Measurements from ENCODE around the gene P2RX7.

The P2RX7 gene

DNA sequence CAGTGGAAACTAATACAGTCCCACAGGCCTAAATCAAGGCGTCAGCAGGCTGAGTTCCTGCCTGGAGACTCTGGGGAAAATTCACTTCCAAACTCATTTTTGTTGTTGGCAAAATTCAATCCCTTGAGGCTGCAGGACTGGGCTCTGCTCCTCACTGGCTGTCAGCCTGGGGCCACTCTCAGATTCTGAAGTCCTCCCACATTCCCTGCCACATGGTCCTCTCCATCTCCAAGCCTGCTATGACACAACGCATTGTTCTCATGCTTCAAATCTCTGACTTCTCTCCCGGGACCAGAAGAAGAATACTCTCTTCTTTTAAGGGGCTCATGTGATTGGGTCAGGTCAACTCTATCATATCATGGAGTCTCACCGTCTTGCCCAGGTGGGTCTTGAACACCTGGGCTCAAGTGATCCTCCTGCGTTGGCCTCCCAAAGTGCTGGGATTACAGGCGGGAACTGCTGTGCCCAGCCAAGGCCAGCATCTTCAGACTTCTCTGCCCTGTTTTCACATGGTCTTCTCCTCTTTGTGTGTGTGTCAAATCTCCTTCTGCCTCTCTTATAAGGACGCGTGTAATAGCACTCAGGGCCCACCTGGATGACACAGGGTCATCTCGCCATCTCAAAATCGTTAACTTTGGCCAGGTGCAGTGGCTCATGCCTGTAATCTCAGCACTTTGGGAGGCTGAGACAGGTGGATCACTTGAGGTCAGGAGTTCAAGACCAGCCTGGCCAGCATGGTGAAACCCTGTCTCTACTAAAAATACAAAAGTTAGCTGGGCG lies 9.7 kb downstream of the P2RX7 start:
- TF ChIP-seq CEBPB (IDR thresholded peaks at IDR 0.05) (no peak), TAF1 (IDR thresholded peaks at IDR 0.05; ENCODE audit: low read depth) (no peak), REST (IDR thresholded peaks at IDR 0.05; ENCODE audit: low read depth) (no peak), TEAD4 (IDR thresholded peaks at IDR 0.05) (no peak), NFIC (IDR thresholded peaks at IDR 0.05) (no peak), FOXM1 (IDR thresholded peaks at IDR 0.05; ENCODE audit: borderline replicate concordance, low read depth) (no peak), ZBTB7A (IDR thresholded peaks at IDR 0.05; ENCODE audit: low read depth) (no peak)

DNA sequence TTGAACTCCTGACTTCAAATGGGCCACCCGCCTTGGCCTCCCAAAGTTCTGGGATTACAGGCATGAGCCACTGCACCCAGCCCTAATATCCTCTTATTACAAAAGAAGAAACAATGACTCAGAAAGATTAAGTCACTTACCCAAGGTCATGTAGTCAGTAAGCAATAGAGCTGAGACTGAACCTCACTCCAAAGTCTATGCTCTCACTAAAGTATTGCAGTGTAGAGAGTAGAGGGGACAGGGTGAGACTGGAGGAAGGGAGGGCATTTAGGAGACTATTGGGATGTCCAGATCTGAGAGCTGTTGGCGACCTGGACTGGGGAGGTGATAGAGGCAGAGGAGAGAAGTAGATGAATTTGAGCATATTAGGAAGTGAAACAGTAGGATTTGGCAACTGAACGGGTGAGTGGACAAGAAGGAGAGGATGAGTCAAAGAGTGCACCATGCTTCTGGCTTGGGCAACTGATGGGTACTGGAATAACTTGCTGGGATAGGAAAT lies 11.8 kb downstream of the P2RX7 start:
- TF ChIP-seq EGR1 (IDR thresholded peaks at IDR 0.05): no peak
- no peak for TF ChIP-seq YY1 (IDR thresholded peaks at IDR 0.05; ENCODE audit: low read depth)
- TF ChIP-seq, protein P1, sequence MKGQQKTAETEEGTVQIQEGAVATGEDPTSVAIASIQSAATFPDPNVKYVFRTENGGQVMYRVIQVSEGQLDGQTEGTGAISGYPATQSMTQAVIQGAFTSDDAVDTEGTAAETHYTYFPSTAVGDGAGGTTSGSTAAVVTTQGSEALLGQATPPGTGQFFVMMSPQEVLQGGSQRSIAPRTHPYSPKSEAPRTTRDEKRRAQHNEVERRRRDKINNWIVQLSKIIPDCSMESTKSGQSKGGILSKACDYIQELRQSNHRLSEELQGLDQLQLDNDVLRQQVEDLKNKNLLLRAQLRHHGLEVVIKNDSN (IDR thresholded peaks at IDR 0.05): no peak
- TF ChIP-seq REST (IDR thresholded peaks at IDR 0.05; ENCODE audit: low read depth): no peak
- no peak for TF ChIP-seq NFIC (IDR thresholded peaks at IDR 0.05)
- TF ChIP-seq TCF12 (IDR thresholded peaks at IDR 0.05; ENCODE audit: low read depth): no peak
- no peak for TF ChIP-seq FOXM1 (IDR thresholded peaks at IDR 0.05; ENCODE audit: borderline replicate concordance, low read depth)
- TF ChIP-seq TEAD4 (IDR thresholded peaks at IDR 0.05): no peak
- TF ChIP-seq ZBTB7A (IDR thresholded peaks at IDR 0.05; ENCODE audit: low read depth): no peak
- no peak for TF ChIP-seq TAF1 (IDR thresholded peaks at IDR 0.05; ENCODE audit: low read depth)
- TF ChIP-seq MAX (IDR thresholded peaks at IDR 0.05): no peak
- no peak for TF ChIP-seq RAD21 (IDR thresholded peaks at IDR 0.05; ENCODE audit: low read depth)
- no peak for TF ChIP-seq EP300 (IDR thresholded peaks at IDR 0.05; ENCODE audit: borderline replicate concordance)
- TF ChIP-seq CREB1 (IDR thresholded peaks at IDR 0.05; ENCODE audit: low read depth): no peak
- no peak for TF ChIP-seq CEBPB (IDR thresholded peaks at IDR 0.05)

DNA sequence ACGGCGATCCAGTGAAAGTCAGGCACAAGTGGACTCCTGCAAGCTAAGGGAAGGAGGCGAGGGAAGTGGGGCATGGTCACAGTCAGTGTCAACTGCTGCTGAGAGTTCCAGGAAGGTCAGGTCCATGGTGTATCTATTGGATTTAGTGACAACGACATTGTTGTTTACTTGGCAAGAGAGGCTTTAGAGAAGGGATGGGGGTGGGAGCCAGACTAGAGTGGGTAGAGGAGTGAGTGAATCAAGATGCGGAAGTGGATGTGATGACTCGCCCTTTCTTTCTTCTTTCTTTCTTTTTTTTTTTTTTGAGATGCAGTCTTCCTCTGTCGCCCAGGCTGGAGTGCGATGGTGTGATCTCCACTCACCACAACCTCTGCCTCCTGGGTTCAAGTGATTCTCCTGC lies 12.5 kb downstream of the P2RX7 start:
- TF ChIP-seq ZBTB7A (IDR thresholded peaks at IDR 0.05; ENCODE audit: low read depth): no peak
- no peak for TF ChIP-seq MAX (IDR thresholded peaks at IDR 0.05)
- no peak for TF ChIP-seq REST (IDR thresholded peaks at IDR 0.05; ENCODE audit: low read depth)
- TF ChIP-seq TEAD4 (IDR thresholded peaks at IDR 0.05): no peak
- no peak for TF ChIP-seq TCF12 (IDR thresholded peaks at IDR 0.05; ENCODE audit: low read depth)
- no peak for TF ChIP-seq CREB1 (IDR thresholded peaks at IDR 0.05; ENCODE audit: low read depth)
- TF ChIP-seq, protein P1 (IDR thresholded peaks at IDR 0.05): no peak
- no peak for TF ChIP-seq NFIC (IDR thresholded peaks at IDR 0.05)
- no peak for TF ChIP-seq YY1 (IDR thresholded peaks at IDR 0.05; ENCODE audit: low read depth)
- no peak for TF ChIP-seq CEBPB (IDR thresholded peaks at IDR 0.05)
- TF ChIP-seq RAD21 (IDR thresholded peaks at IDR 0.05; ENCODE audit: low read depth): no peak
- TF ChIP-seq EP300 (IDR thresholded peaks at IDR 0.05; ENCODE audit: borderline replicate concordance): no peak

- TF ChIP-seq, protein P1 (IDR thresholded peaks at IDR 0.05): no peak
- TF ChIP-seq EGR1 (IDR thresholded peaks at IDR 0.05): no peak
- TF ChIP-seq TEAD4 (IDR thresholded peaks at IDR 0.05): no peak
- TF ChIP-seq TCF12 (IDR thresholded peaks at IDR 0.05; ENCODE audit: low read depth): no peak
- TF ChIP-seq ZBTB7A (IDR thresholded peaks at IDR 0.05; ENCODE audit: low read depth): no peak
- TF ChIP-seq EP300 (IDR thresholded peaks at IDR 0.05; ENCODE audit: borderline replicate concordance): no peak
- TF ChIP-seq REST (IDR thresholded peaks at IDR 0.05; ENCODE audit: low read depth): no peak
- no peak for TF ChIP-seq NFIC (IDR thresholded peaks at IDR 0.05)
- no peak for TF ChIP-seq FOXM1 (IDR thresholded peaks at IDR 0.05; ENCODE audit: borderline replicate concordance, low read depth)
- no peak for TF ChIP-seq RAD21 (IDR thresholded peaks at IDR 0.05; ENCODE audit: low read depth)
- no peak for TF ChIP-seq MAX (IDR thresholded peaks at IDR 0.05)
- no peak for TF ChIP-seq CEBPB (IDR thresholded peaks at IDR 0.05)
- no peak for TF ChIP-seq YY1 (IDR thresholded peaks at IDR 0.05; ENCODE audit: low read depth)
- no peak for TF ChIP-seq TAF1 (IDR thresholded peaks at IDR 0.05; ENCODE audit: low read depth)
These were observed 22.2 kb downstream of the P2RX7 start for GRCh38 chr12:121154793-121155375.
